Panc1 (cell line): ENCODE data around the gene TPRA1. TPM values are rescaled to one million over a fixed set of nuclear protein-coding genes. Genes with fewer than 3 reads are reported as not detected.

Experiments
- ATAC-seq: fragments of 200-7000 bp; cut with Tn5 transposase; 2 replicates; pipeline ENCODE4 v1.9.1; 2020; ENCODE audit warnings: mild to moderate bottlenecking, moderate library complexity
- BruUV-seq: library from RNA; stranded (reverse); fragments of 400-500 nt; replicated peaks from 2 replicates; lab custom pipeline; 2021; lab: Mats Ljungman, UMichigan
- CTCF ChIA-PET: fragments of 300-600 bp; sonication (Branson Sonifier 250); formaldehyde crosslinking; loops from one replicate; lab custom pipeline; 2022; ENCODE audit warnings: antibody characterized with exemption; lab: Charles Lee
- POLR2A ChIA-PET: fragments of 300-600 bp; sonication (Branson Sonifier 250); formaldehyde crosslinking; loops from one replicate; lab custom pipeline; 2022; ENCODE audit warnings: antibody characterized with exemption; lab: Charles Lee
- DNase-seq: peaks from one replicate; pipeline ENCODE4 v3.0.0-alpha.2; 2010; ENCODE audit warnings: low read depth, low spot score
- H3K27ac ChIP-seq: 2 replicates; pipeline ENCODE4 v1.5.1; 2011; ENCODE audit warnings: mild to moderate bottlenecking, low read length, inconsistent platforms
- H3K27me3 ChIP-seq: fragments of 200-500 bp; sonication (Bioruptor generic); 2 replicates; pipeline ENCODE4 v1.6.0; 2014; ENCODE audit warnings: low read length, inconsistent platforms; ENCODE audit not compliant: control insufficient read depth, insufficient read depth
- H3K36me3 ChIP-seq: fragments of 200-500 bp; sonication (Bioruptor generic); 2 replicates; pipeline ENCODE4 v1.5.1; 2014; ENCODE audit warnings: inconsistent platforms, mild to moderate bottlenecking, low read length, moderate library complexity; ENCODE audit not compliant: control insufficient read depth, insufficient read depth
- H3K4me1 ChIP-seq: 2 replicates; pipeline ENCODE4 v1.5.1; 2011; ENCODE audit warnings: inconsistent platforms, mild to moderate bottlenecking, low read length, moderate library complexity; ENCODE audit not compliant: control insufficient read depth, insufficient read depth
- H3K4me3 ChIP-seq, 2 experiments: 2 replicates each; pipeline ENCODE4 v1.5.1; 2011 to 2012; ENCODE audit warnings: low read depth in 2 of 2, low read length in 2 of 2, mild to moderate bottlenecking in 2 of 2, inconsistent platforms in 1 of 2, moderate library complexity in 1 of 2
- H3K9me3 ChIP-seq: fragments of 200-500 bp; sonication (Bioruptor generic); 2 replicates; pipeline ENCODE4 v1.5.1; 2014; ENCODE audit warnings: low read depth, mild to moderate bottlenecking, inconsistent platforms, low read length, moderate library complexity; ENCODE audit not compliant: control insufficient read depth, insufficient read depth
- CTCF ChIP-seq: fragments of 450-650 bp; IDR thresholded peaks from 2 replicates; pipeline ENCODE4 v1.5.1; 2017; ENCODE audit warnings: mild to moderate bottlenecking
- POLR2AphosphoS5 ChIP-seq: IDR thresholded peaks from 2 replicates; pipeline ENCODE4 v1.6.1; 2012; ENCODE audit warnings: mild to moderate bottlenecking, low read depth, low read length, moderate library complexity
- SIN3A ChIP-seq: IDR thresholded peaks from 2 replicates; pipeline ENCODE4 v1.6.1; 2012; ENCODE audit warnings: low read depth, mild to moderate bottlenecking, low read length, moderate library complexity, borderline replicate concordance; ENCODE audit not compliant: insufficient read depth
- TCF7L2 ChIP-seq: IDR thresholded peaks from 2 replicates; pipeline ENCODE4 v1.6.1; 2011; ENCODE audit warnings: mild to moderate bottlenecking, low read depth, low read length, inconsistent platforms
- in situ Hi-C: cut with HindIII; loops from 2 replicates; pipeline ENCODE4 v1.10.0; 2016; ENCODE audit warnings: low sequenced_read_pairs, low pct_unique_long_range_greater_than_20kb
- intact Hi-C: fragments of 100-400 bp; cut with micrococcal nuclease; formaldehyde crosslinking; loops from one replicate; pipeline ENCODE4 v1.10.0; 2022; ENCODE audit not compliant: unreplicated experiment
- total RNA-seq: library from RNA; stranded (reverse); gene quantifications from one replicate; pipeline ENCODE4 v1.2.1, GENCODE V29; 2021; ENCODE audit not compliant: unreplicated experiment
- TF ChIP-seq, protein P1 (sequence below), 2 experiments: IDR thresholded peaks; 2 replicates each; pipeline ENCODE4 v1.6.1; 2011 to 2012; ENCODE audit warnings: low read depth in 2 of 2, control low read depth in 1 of 2, low read length in 1 of 2, mild to moderate bottlenecking in 1 of 2, moderate library complexity in 1 of 2; ENCODE audit not compliant: insufficient read depth in 1 of 2

TPRA1 gene
- total RNA-seq, 1 experiment from 2014 or later: 42.6 TPM

GRCh38 chr3:127628426-127628787 lies 37.9 kb upstream of the TPRA1 start:
- H3K36me3 ChIP-seq: no peaks in the 10 kb centered on the region
- in situ Hi-C loops: no loop called here

DNA sequence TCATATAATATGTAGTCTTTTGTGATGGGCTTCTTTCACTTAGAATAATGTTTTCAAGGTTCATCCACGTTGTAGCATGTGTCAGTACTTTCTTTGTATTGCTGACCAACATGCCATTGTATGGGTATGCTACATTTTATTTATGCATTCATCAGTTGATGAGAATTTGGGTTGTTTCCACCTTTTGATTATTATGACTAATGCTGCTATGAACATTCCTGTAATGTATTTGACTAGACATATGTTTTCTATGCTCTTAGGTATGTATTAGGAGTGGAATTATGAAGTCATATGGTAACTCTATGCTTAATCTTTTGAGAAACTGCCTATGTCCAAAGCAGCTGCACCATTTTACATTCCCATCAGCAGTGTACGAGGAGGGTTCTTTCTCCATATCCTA lies 35.3 kb upstream of the TPRA1 start:
- Histone ChIP-seq H3K4me1 (0 out of 2 replicates have a peak, but pooled peaks cover 3% of the 10 kb centered on the region), H3K27me3 (peaks cover 17% of the 10 kb centered on the region), H3K27ac (no peak overlapping the region), H3K9me3 (no peaks in the 10 kb centered on the region), H3K4me3 (no peak overlapping the region), H3K36me3 (no peaks in the 10 kb centered on the region)
- no TSS peak for BruUV-seq
- no peak for DNase-seq
- intact Hi-C loops (no loop called here), in situ Hi-C loops (no loop called here)
- ATAC-seq: no peak
- POLR2A ChIA-PET: no interaction called here
- TF ChIP-seq, protein P1, sequence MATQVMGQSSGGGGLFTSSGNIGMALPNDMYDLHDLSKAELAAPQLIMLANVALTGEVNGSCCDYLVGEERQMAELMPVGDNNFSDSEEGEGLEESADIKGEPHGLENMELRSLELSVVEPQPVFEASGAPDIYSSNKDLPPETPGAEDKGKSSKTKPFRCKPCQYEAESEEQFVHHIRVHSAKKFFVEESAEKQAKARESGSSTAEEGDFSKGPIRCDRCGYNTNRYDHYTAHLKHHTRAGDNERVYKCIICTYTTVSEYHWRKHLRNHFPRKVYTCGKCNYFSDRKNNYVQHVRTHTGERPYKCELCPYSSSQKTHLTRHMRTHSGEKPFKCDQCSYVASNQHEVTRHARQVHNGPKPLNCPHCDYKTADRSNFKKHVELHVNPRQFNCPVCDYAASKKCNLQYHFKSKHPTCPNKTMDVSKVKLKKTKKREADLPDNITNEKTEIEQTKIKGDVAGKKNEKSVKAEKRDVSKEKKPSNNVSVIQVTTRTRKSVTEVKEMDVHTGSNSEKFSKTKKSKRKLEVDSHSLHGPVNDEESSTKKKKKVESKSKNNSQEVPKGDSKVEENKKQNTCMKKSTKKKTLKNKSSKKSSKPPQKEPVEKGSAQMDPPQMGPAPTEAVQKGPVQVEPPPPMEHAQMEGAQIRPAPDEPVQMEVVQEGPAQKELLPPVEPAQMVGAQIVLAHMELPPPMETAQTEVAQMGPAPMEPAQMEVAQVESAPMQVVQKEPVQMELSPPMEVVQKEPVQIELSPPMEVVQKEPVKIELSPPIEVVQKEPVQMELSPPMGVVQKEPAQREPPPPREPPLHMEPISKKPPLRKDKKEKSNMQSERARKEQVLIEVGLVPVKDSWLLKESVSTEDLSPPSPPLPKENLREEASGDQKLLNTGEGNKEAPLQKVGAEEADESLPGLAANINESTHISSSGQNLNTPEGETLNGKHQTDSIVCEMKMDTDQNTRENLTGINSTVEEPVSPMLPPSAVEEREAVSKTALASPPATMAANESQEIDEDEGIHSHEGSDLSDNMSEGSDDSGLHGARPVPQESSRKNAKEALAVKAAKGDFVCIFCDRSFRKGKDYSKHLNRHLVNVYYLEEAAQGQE (IDR thresholded peaks at IDR 0.05; ENCODE audit: insufficient read depth in 1 of 2, low read depth in 2 of 2, low read length in 1 of 2): no peak
- TF ChIP-seq POLR2AphosphoS5: no peak
- no peak for TF ChIP-seq CTCF
- no peak for TF ChIP-seq TCF7L2
- TF ChIP-seq SIN3A: no peak
- CTCF ChIA-PET: interaction anchor here (0.6 kb wide), 2 partner anchors 51 to 1758 kb away, joined by 3 to 6 read pairs; no protein-coding TSS in a partner anchor

More at GRCh38 chr3:127628426-127628787, 37.9 kb upstream of the TPRA1 start:
- CTCF ChIA-PET: no interaction called here
- intact Hi-C loops: no loop called here
- DNase-seq: no peak
- TF ChIP-seq, protein P1 (IDR thresholded peaks at IDR 0.05; ENCODE audit: insufficient read depth in 1 of 2, low read depth in 2 of 2, low read length in 1 of 2): no peak
- TF ChIP-seq SIN3A: no peak
- no peak for TF ChIP-seq POLR2AphosphoS5
- no peak for TF ChIP-seq TCF7L2
- no peak for TF ChIP-seq CTCF
- no peaks in the 10 kb centered on the region for H3K9me3 ChIP-seq
- ATAC-seq: no peak
- H3K4me1 ChIP-seq: 0 out of 2 replicates have a peak, but pooled peaks cover 3% of the 10 kb centered on the region
- peak overlapping the region; percentile 11 to 44; a peak in 2 of 4 replicates for H3K4me3 ChIP-seq
- POLR2A ChIA-PET: no interaction called here
- BruUV-seq: no TSS peak
- peaks cover 19% of the 10 kb centered on the region for H3K27me3 ChIP-seq
- no peak overlapping the region for H3K27ac ChIP-seq
